Measurements from ENCODE around the gene MILR1.

MILR1 gene

DNA sequence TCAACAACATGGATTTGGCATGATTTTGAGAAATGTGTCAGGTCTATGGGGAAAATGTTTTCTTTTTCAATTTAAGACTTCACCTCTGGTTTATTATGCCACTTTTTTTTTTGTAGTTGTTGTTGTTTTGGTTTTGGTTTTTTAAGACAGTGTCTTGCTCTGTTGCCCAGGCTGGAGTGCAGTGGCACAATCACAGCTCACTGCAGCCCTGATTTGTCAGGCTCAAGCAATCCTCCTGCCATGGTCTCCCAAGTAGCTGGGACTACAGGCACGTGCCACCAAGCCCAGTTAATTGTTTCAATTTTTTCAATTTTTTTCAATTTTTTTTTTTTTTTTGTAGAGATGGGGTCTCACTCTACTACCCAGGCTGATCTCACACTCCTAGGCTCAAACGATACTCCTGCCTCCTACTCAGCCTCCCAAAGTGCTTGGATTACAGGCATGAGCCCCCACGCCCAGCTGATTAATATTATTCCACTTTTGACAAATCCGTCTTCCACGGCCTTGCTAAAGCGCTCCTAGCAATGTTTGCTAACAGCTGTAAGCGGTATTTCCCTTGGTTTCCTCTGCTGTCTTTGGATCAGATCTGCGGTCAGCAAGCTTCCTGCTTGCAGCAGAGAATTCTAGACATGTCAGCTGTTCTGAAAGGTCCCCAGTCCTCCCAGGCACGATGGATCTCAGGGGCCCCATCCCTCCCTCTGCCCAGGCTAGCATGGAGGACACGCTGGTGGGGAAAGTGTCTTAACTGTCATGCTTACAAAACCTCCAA, 7.0 kb upstream of the MILR1 start:
- TF ChIP-seq, protein P1, sequence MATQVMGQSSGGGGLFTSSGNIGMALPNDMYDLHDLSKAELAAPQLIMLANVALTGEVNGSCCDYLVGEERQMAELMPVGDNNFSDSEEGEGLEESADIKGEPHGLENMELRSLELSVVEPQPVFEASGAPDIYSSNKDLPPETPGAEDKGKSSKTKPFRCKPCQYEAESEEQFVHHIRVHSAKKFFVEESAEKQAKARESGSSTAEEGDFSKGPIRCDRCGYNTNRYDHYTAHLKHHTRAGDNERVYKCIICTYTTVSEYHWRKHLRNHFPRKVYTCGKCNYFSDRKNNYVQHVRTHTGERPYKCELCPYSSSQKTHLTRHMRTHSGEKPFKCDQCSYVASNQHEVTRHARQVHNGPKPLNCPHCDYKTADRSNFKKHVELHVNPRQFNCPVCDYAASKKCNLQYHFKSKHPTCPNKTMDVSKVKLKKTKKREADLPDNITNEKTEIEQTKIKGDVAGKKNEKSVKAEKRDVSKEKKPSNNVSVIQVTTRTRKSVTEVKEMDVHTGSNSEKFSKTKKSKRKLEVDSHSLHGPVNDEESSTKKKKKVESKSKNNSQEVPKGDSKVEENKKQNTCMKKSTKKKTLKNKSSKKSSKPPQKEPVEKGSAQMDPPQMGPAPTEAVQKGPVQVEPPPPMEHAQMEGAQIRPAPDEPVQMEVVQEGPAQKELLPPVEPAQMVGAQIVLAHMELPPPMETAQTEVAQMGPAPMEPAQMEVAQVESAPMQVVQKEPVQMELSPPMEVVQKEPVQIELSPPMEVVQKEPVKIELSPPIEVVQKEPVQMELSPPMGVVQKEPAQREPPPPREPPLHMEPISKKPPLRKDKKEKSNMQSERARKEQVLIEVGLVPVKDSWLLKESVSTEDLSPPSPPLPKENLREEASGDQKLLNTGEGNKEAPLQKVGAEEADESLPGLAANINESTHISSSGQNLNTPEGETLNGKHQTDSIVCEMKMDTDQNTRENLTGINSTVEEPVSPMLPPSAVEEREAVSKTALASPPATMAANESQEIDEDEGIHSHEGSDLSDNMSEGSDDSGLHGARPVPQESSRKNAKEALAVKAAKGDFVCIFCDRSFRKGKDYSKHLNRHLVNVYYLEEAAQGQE (IDR thresholded peaks at IDR 0.05; ENCODE audit: insufficient read depth in 1 of 2, low read depth in 2 of 2, low read length in 2 of 2) = no peak
- 0 out of 2 replicates have a peak, but pooled peaks have one; percentile 67 for TF ChIP-seq SIN3A (IDR thresholded peaks at IDR 0.05; ENCODE audit: borderline replicate concordance, insufficient read depth, low read length)

- TF ChIP-seq FOXP2 (optimal IDR thresholded peaks at IDR 0.05; ENCODE audit: borderline replicate concordance, extremely low read depth, extremely low read length, insufficient read depth) (no peak), POLR2AphosphoS5 (IDR thresholded peaks at IDR 0.05; ENCODE audit: low read depth, low read length) (no peak), SIN3A (IDR thresholded peaks at IDR 0.05; ENCODE audit: borderline replicate concordance, insufficient read depth, low read length) (no peak), TAF1 (IDR thresholded peaks at IDR 0.05; ENCODE audit: borderline replicate concordance, insufficient read depth, low read length) (no peak)
- TF ChIP-seq, protein P1 (IDR thresholded peaks at IDR 0.05; ENCODE audit: insufficient read depth in 1 of 2, low read depth in 2 of 2, low read length in 2 of 2) = no peak
Observed at GRCh38 chr17:64442541-64442971, 6.4 kb upstream of the MILR1 start.

DNA sequence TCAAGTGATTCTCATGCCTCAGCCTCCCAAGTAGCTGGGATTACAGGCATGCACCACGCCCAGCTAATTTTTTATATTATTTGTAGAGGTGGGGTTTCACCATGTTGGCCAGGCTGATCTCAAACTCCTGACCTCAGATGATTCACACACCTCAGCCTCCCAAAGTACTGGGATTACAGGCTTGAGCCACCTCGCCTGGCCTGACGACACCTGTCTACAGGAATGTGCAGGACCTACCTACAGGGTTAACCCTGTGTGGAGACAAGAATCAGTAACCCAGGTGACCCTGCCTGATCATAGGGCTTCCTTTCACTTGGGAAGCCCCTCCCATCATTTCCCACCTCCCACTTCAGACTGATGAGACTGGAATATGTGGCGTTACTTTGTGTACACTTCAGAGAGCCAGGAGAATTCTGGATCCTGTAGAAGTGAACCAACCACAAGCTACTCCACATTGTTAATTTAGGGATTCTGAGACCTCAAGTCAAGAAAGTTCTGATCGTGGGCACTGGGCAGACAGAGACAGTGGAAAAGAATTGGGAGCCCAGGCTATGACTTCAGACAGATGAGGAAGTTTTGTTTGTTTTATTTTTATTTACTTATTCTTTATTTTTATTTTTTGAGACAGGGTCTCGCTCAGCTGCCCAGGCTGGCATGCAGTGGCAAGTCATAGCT, 5.7 kb upstream of the MILR1 start:
- TF ChIP-seq, protein P1 (IDR thresholded peaks at IDR 0.05; ENCODE audit: insufficient read depth in 1 of 2, low read depth in 2 of 2, low read length in 2 of 2) = no peak
- no peak for TF ChIP-seq SIN3A (IDR thresholded peaks at IDR 0.05; ENCODE audit: borderline replicate concordance, insufficient read depth, low read length)
- no peak for TF ChIP-seq POLR2AphosphoS5 (IDR thresholded peaks at IDR 0.05; ENCODE audit: low read depth, low read length)
- TF ChIP-seq FOXP2 (optimal IDR thresholded peaks at IDR 0.05; ENCODE audit: borderline replicate concordance, extremely low read depth, extremely low read length, insufficient read depth) = no peak
- TF ChIP-seq TAF1 (IDR thresholded peaks at IDR 0.05; ENCODE audit: borderline replicate concordance, insufficient read depth, low read length) = no peak

GRCh38 chr17:64447526-64447925, 1.4 kb upstream of the MILR1 start:
- TF ChIP-seq POLR2AphosphoS5 (IDR thresholded peaks at IDR 0.05; ENCODE audit: low read depth, low read length) = no peak
- TF ChIP-seq, protein P1 (IDR thresholded peaks at IDR 0.05; ENCODE audit: insufficient read depth in 1 of 2, low read depth in 2 of 2, low read length in 2 of 2) = no peak
- no peak for TF ChIP-seq FOXP2 (optimal IDR thresholded peaks at IDR 0.05; ENCODE audit: borderline replicate concordance, extremely low read depth, extremely low read length, insufficient read depth)
- TF ChIP-seq SIN3A (IDR thresholded peaks at IDR 0.05; ENCODE audit: borderline replicate concordance, insufficient read depth, low read length) = no peak
- no peak for TF ChIP-seq TAF1 (IDR thresholded peaks at IDR 0.05; ENCODE audit: borderline replicate concordance, insufficient read depth, low read length)
